Stimulated activated CD8-positive, alpha-beta memory T cell treated with anti-CD3 and anti-CD28 coated beads, Interleukin-15, amount 100 ng/mL, for 4 hours (primary cell): Measurements from ENCODE around the gene STAG1.
"Not testable (repeated sequence)": the region's sequence is repeated elsewhere in the genome, so short reads cannot be mapped to it uniquely, and the experiment has no call there.

Source experiments
- DNase-seq, 2 donors: peaks; one replicate each; pipeline ENCODE4 v3.0.0-alpha.2; 2020; ENCODE audit warnings: low read depth in 2 of 2

Gene STAG1

DNA sequence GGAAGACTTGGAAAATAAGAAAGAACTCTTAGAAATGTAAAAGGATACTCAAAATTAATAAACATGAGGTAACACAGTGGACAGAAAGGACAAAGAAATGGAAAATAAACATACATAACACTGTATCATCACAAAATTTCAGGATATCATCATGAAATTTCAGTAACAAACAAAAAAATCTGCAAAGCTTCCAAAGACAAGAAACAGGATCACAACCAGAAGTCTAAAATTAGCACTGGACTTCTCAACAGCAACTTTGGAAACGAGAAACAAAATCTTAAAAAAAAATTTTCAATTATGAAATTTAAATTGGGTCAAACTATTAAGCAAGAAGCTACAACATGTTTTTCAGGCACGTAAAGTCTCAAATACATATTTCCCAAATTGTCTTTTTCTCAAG lies 238.8 kb downstream of the STAG1 start:
- DNase-seq, result no peak

DNA sequence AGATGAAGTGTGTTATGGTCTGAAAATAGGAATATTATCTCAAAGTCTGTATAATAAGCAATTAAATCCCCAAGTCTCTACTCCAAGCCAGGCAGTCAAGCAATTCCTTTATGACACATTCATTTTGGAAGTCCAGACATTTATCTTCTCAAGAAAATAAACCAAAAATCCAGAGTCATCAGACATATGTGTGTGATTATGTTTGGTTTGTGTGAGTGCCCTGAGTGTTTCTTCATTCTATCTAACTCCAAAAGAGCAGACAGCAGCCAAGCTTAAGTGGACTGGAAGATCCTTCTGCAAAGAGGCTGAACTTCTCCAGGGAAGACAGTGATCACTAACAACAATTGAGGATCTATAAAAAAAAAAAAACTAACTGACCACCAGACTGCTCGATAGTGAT lies 239.8 kb downstream of the STAG1 start:
- no peak for DNase-seq

DNA sequence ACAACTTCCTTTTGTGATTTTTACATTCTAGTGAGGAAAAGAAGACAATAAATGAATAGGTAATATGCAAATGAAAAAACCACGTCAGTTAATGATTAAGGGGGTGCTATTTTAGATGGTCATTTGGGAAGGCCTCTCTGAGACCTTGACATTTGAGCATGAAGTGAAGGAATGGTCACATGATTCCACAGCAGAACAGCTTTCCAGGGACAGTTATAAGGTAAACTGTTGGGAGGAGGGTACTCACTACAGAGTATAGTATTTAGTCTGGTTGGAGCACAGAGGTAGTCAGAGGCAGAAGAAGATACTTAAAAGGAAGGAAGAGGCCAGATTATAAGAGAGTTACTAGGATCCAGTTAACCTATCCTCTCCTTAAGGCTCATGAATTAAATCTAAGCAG lies 246.5 kb downstream of the STAG1 start:
- no peak for DNase-seq

DNA sequence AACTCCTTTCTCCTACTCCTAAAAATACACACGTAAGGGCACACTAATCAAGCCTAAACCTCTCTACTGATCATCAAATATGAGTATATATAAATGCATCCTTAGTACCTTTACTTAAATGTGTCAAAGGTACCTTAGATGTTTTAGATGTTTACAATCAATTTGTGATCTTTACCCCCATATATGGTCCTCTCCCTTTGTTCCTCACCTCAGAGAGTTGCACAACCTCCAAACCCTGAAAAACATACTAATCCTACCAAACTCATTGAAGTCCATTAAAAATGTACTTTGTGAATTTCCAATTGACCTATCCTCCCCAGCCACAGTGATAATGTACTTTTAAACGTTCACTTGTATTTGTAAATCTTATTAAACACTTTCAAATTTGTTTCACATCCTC lies 249.1 kb downstream of the STAG1 start:
- no peak for DNase-seq

DNA sequence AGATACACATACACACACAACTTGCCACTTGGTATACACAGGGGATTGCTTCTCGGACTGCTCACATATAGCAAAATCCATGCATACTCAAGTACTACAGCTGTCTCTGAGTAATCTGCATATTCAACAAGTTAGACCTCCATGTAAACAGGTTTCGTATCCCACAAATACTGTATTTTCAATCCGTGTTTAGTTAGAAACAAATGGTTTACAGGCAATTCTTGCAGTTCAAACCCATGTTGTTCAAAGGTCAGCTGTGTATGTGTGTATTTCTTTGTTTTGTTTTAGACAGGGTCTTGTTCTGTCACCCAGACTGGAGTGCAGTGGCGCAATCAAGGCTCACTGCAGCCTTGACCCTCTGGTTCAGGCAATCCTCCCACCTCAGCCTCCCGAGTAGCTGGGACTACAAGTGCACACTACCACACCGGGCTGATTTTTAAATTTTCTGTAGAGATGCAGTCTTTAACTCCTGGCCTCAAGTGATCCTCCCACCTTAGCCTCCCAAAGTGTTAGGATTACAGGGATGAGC lies 253.2 kb downstream of the STAG1 start:
- no peak for DNase-seq

DNA sequence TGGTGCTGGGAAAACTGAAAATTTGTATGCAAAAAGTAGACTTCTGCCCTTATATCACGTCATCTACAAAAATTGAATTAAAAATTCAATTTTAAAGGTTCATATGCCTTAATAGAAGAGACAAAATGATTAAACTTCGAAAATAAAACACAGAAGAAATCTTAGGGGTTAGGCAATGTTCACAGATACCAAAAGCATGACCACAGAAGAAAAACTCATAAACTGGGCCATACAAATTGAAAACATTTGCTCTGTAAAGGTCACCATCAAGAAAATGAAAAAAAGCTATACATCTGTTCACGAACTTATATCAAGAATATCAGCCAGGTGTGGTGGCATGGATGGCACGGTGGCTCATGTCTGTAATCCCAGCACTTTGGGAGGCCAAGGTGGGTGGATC lies 257.0 kb downstream of the STAG1 start:
- DNase-seq, result no peak

DNA sequence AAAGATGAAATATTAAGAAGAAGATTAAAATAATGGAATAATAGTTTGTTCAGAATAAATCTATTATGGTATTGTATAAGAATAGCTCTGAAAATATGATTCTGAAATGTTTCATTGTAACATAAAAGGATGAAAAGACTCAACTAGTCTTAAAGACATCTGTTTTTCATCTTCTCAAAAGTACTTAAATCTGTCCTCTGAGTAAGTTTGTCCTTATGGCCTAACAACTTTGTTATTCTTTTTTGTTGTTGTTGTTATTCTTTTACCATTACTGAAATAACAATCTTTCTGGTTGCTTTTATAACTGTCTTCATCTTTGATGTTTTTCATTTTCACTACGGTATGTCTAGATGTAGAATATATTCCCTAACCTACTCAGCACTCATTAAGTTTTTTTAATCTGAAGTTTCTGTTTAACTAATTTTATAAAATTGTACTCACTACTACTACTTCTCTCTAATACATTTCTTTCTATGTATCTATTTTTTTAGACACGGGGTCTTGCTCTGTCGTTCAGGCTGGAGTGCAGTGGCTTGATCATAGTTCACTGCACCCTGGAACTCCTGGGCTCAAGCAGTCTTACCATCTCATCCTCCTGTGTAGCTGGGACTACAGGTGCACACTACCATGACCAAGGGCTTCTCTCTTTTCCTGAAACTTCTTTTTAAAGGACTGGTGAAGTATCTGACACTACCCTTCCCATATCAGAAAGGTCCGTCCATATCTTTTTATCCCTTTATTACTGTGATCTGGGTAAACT lies 261.4 kb downstream of the STAG1 start:
- DNase-seq, result no peak

DNA sequence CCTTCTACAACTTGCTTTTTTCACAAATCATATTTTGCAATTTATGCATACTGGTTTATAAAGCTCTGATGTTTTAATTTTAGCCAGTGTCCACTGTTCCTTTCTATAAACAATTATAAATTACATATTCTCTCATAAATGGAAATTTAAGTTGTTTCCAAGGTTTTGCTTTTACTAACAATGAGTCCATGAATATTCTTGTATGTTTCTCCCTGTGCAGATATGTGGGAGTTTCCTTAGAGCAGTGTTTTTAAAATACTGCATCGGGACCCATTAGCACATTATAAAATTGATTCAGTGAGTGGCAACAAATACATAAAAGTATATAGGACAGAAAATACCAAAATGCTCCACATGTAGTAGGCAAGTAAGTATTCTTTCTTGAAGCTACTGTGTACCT lies 266.4 kb downstream of the STAG1 start:
- DNase-seq, result no peak

DNA sequence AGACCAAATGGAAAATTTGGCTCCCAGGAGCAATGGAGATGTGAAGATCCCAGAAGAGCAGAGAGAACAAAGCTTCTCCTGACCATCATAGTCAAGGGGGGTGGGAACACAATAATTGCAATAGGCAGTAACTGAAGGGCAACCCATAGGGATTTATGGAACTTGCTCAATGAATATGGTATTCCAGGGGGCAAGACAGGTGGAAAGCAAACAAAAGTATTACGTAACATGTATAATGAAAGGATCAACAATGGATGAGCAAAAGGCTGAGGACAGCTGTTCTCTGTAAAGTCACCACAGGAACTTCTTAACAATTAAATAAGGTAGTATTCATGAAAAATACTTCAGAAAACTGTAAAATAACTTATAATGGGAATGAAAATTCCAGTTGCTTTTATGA lies 275.9 kb downstream of the STAG1 start:
- no peak for DNase-seq

DNA sequence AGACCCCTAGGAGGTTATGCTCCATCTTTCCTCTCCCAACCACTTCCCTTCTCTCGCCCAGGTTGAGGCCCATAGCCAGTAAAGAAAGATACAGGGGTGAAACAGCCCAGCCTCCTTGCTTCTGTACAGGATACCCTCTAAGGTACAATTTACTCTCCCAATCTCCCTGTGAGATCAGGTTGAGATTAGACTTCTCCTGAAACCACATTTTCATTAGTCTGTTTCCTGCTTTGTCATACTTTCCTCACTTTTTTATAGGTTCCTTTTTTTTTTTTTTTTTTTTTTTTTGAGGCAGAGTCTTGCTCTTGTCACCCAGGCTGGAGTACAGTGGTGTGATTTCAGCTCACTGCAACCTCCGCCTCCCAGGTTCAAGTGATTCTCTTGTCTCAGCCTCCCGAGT lies 277.3 kb downstream of the STAG1 start:
- DNase-seq, result not testable (repeated sequence)

DNA sequence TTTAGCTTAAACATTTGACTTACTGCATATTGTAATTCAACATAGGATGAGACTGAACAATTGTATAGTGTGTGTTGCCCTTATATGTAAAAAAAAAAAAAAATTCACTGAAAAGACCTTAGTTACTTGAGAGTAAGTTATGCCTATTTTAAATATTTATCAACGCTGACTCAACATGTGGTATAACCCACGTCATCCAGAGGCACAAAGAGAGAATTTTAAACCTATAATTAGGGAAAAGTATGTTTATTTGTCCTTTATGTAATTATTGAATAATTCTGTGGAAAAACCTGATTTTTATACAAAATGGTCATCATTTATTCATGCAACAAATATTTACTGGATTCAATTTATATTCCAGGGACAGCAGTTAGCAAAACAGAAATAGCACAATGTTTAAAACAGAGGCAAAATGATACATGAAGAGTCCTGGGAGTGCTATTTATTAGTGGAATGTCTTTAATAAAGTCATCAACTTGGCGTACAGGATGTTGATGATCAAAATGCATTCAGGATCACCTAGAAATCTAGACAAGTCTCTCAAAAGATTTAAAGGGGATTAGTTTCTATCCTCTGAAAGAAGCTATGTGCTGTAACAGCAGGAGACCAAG lies 278.4 kb downstream of the STAG1 start:
- DNase-seq, result no peak

DNA sequence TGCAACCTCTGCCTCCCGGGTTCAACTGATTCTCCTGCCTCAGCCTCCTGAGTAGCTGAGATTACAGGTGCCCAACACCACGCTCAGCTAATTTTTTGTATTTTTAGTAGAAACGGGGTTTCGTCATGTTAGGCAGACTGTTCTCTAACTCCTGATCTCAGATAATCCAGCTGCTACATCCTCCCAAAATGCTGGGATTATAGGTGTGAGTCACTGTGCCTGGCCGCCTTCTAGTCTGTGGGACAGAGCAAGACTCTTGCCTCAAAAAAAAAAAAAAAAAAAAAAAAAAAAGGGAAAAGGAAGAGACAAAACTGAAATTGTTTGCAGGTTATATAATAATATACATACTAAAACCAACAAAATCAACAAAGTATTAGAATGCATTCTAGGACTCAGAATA lies 286.9 kb downstream of the STAG1 start:
- no peak for DNase-seq

DNA sequence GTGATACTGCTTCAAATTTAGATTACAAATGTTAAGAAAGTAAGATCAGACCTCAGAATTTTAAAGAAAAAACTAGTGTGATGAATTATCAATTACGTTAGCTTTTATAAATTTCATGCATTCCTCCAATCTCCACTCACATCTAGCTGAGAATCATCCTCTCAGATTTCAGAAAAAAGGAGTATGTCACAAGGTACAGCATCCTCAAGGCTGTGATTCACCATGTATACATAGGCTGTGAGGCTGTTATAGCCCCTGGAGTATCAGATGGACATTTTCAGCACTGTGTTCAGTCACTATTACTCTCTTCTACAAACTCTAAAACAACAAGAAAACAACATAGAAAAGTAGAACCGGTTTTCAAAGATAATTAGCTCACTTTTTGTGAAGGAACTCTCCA lies 287.7 kb downstream of the STAG1 start:
- DNase-seq, result no peak

DNA sequence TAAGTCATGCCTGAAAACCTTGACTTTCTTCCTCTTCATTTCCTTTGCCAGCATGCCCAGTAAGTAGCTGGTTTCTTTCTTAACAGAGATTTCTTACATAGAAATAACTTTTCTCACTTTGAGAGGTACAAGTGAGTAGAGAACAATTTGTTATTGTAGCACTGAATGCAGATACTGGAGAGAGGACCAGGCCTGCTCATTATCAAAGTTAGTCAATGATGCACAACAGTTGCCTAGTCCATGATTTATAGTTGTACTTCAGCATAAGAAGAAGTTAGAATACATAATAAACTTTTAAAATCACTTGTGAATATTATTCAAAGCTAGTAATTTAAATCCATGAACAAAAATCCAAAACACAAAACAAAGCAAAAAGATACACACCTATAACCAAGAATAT lies 289.0 kb downstream of the STAG1 start:
- DNase-seq, result no peak

DNA sequence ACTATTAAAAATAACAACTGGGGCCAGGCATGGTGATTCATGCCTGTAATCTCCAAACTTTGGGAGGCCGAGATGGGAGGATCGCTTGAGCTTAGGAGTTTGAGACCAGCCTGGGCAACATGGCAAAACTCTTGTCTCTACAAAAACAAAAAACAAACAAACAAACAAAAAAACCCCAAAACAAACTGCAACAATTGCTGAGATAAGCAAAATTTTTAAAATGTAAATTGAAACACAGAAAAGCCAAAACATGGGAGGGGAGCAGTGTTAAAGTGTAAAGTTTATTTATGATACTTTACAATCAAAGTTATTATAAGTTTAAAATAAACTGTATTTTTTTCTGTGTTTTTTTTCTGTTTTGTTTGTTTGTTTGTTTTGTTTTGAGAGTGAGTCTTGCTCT lies 294.4 kb downstream of the STAG1 start:
- DNase-seq, result no peak

DNA sequence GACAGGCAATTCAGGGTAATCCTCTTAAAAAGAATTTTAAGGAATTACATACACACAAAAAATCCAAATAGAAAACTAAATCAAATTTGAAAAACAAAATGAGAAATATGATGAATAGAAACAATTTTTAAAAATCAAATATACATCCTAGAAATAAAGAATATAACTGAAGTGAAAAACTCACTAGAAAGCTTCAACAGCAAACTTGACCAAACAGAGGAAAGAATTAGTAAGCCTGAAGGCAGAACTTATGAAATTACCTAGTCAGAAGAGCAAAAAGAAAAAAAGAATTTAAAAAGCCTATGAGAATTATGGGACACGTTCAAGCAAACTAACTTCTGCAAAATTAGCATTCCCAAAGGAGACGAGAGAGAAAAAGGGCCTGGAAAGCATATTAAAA lies 296.0 kb downstream of the STAG1 start:
- no peak for DNase-seq

DNA sequence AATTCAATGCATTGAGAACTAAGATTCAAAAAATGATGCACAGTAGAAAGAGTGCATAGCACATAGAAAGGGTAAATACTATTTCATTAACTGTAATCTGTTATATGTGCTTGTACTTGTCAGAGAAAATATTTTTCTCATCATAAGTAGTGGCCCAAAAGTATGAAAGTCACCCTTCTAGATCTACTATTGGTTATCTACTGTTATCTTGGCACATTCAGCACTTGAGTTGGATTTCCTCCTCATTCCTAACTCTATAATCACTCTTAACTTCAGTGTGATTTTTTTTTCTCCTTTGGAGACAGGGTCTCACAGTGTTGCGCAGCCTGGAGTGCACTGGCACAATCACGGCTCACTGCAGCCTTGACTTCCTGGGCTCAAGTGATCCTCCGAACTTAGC lies 307.6 kb downstream of the STAG1 start:
- no peak for DNase-seq

DNA sequence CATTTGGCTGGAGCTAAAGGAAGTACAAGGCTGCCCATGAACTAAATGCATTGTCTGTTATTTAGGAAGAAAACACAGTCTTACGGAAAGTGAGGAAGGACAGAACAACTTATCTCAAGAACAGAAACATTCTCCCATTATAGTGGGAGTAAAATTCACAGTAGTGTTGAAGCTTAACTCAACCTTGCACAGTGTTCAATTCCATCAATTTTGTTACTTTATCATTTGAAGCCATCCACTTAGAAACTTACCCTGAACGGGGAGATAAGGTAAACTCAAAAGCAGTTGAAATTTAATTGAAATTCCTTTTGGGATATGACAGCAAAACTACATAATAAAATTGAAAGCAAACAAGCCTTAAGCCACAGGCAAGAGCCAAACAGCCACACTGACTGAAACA lies 315.1 kb downstream of the STAG1 start:
- DNase-seq, result no peak

DNA sequence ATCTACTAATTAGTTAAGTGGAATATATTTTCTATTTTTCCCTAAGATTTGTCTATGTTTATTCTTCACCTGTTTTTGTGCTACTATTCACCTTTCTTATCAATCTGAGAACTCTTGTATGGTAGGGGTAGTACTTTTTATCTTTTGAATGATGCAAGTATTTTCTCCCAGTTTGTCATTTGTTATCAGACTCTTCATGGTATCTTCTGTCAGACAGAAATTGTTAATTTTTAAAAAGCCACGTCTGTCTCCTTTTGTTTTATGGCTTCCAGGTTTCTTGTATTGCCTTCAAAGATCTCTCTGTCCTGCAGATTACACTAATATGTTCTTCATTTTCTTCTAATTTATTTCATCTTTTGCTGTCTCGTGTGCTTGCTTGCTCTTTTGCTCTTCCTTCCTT lies 317.7 kb downstream of the STAG1 start:
- no peak for DNase-seq

DNA sequence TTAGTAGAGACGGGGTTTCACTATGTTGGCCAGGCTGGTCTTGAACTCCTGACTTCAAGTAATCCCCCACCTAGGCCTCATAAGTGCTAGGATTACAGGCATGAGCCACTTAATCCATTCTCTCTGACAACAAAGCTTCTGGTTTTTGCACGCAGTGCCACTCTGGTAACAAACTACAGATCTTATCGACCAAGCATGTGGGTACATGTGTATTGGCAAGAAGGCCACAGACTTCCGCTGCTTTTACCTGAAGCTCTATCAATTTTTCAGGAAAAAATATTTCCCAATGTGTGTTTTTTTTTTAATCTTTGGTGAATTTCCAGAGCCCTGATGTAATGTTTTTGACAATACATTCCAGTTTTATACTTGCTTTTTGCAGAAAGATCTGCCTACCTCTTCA lies 319.5 kb downstream of the STAG1 start:
- no peak for DNase-seq

DNA sequence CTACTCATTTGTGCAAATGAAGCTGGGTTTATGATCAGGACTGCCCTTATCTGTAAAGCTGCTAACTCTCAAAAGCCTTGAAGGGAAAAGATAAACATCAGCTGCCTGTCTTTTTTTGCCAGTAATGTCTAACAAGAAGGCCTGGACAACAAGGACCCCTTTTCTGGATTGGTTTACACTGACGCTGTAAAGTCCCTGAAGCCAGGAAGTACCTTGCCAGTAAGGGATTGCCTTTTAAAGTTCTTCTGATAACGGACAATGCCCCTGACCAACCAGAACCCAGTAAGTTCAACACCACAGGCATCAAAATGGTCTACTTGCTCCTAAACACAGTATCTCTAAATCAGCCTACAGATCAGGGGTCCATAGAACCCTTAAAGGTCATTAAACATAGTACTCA lies 324.0 kb downstream of the STAG1 start:
- no peak for DNase-seq

DNA sequence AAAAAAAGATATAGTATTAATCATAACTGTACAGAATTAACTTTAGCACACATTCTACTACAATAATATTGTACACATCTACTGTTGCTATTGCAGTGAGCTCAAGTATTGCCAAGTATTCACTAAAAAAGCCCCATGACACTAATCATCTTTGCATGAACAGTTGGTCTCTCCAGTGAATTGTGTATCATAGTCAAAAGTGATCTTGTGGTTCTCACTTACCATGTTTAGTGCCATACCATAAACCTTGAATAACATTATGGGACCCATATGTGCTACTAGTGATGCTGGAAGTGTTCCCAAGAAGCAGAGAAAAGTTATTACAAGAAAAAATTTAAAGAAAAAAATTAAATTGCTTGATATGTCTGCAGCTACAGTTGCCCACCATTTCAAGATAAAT lies 324.9 kb downstream of the STAG1 start:
- DNase-seq, result no peak

DNA sequence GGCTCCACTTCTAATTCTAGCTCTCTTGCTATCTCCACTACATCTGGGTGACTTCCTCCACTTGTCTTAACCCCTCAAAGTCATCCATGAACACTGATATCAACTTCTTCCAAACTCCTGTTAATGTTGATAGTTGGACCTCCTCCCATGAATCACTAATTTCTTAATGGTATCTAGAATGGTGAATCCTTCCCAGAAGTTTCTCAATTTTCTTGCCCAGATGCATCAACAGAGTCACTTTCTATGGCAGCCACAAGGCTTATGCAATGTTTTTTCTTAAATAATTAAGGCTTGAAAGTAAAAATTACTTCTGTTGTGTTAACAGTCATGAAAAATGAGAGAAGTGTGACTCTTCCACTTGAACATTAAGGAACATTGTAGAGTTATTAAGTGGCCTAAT lies 337.7 kb downstream of the STAG1 start:
- DNase-seq, result no peak

DNA sequence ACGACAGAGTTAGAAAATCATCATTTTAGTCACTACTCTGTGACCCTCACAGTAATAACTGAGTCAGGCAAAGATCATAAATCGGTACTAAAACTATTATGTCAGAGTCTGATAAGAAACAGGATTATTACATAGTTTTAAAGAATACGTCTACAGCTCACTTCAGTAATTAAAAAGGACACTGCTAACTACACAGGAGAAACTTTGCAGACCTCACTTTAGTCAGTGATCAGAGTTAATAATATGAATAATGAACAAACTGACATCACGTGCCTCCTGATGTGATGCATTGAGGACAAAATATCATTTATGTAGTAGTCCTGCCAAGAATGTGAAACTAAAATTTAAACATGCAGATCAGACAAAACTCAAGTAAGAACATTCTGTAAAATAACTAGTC lies 339.9 kb downstream of the STAG1 start:
- no peak for DNase-seq
